IPS DF 19.7 (cell line): ENCODE data around the gene C16orf96.

Experiments used
- DNase-seq: peaks from one replicate; pipeline ENCODE4 v3.0.0-alpha.2; 2013; ENCODE audit warnings: low read depth, low spot score

Gene C16orf96

GRCh38 chr16:4556112-4556511 is at the start of gene C16orf96:
Gene C16orf96, plus strand, starts transcription at chr16:4556340. Its CDS starts 150 bp downstream, at chr16:4556490.
- no peak for DNase-seq

- DNase-seq = peak; percentile 61
Observed at GRCh38 chr16:4506450-4506849, 49.7 kb upstream of the C16orf96 start.

GRCh38 chr16:4507588-4508345 is 48.4 kb upstream of the C16orf96 start:
- no peak for DNase-seq

DNA sequence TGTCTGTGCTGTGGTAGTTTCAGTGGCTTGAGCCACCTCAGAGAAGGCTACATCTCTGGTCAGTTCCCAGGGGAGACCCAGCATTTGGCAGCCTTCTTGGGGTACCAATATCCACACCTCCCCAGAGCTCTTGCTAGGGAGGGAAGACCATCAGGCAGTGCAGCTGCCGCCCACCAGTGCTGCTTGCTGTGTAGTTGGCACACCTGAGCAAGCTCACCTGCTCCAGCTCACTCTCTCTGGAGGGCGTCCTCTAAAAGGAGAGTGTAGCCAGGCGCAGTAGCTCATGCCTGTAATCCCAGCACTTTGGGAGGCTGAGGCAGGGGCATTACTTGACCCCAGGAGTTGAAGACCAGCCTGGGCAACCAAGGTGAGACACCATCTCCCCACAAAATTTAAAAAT is 47.3 kb upstream of the C16orf96 start:
- no peak for DNase-seq

DNA sequence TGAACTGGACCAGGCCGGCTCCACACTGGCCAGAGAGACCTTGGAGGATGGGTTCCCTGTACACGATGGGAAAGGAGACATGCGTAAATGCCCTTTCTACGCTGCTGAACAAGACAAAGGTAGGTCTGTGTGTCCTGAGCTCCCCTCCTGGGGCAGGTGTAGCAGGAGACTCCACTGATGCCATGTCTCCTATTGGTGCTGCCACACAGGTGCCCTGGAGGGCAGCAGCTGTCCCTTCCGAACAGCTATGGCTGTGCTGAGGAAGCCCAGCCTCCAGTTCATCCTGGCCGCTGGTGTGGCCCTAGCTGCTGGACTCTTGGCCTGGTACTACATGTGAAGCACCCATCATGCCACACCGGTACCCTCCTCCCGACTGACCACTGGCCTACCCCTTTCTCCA is 46.7 kb upstream of the C16orf96 start:
- DNase-seq = no peak

GRCh38 chr16:4510131-4510530 is 46.0 kb upstream of the C16orf96 start:
- no peak for DNase-seq

GRCh38 chr16:4510747-4511426 is 45.3 kb upstream of the C16orf96 start:
- DNase-seq = no peak

DNA sequence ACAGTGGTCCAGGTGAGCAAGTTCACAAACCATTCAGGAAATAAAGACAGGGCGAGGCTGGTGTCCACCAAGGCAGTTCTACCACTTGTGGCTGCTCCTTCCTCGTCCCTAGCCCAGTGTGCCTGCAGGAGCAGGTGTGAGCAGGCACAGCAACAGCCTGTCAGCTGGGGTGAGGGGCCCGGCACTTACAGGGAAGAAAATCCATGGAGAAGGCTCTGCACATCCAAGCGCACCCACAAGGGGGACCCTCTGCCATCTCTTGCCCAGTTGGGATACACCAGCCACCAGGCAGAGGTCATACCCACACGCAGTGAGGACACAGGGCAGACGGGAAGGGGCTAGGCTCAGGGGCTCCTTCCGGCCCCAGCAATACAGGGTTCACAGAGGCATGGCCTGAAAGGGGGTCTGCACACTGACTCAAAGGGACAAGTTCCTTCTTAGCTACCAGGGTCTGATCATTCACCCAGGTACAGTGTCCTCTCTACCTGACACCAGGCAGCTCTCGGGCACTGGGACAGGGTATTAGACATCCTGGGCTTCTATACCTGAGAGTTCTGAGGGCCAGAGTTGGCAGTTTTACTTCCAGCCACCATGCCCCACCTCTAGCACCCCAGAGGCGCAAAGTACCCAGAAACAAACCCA is 44.6 kb upstream of the C16orf96 start:
- DNase-seq = peak; percentile 48

DNA sequence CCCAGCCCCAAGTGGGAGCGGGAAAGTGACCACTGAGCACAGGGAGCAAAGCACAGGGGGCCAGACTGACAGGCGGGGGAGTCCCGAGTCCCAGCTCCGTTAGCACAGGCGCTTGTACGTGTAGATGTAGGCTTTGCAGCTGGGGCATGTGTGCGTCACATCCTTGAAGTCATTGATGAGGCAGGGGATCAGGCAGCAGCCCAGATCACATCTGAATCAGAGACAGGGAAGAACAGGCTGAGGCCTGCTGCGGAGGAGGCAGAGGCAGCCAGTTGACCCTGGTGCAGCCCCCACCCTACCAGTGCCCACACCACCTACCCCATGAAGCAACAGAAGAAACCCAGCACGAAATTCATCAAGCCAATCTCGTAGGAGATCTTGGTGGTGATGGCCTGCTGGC is 43.7 kb upstream of the C16orf96 start:
- DNase-seq = no peak

- DNase-seq = no peak
Observed at GRCh38 chr16:4513086-4513860, 42.9 kb upstream of the C16orf96 start.

GRCh38 chr16:4513881-4514280 is 42.3 kb upstream of the C16orf96 start:
- no peak for DNase-seq

- DNase-seq = no peak
Observed at GRCh38 chr16:4514606-4515005, 41.5 kb upstream of the C16orf96 start.

GRCh38 chr16:4515611-4516233 is 40.4 kb upstream of the C16orf96 start:
- DNase-seq = no peak

GRCh38 chr16:4517812-4518680 is 38.1 kb upstream of the C16orf96 start:
- DNase-seq = no peak

DNA sequence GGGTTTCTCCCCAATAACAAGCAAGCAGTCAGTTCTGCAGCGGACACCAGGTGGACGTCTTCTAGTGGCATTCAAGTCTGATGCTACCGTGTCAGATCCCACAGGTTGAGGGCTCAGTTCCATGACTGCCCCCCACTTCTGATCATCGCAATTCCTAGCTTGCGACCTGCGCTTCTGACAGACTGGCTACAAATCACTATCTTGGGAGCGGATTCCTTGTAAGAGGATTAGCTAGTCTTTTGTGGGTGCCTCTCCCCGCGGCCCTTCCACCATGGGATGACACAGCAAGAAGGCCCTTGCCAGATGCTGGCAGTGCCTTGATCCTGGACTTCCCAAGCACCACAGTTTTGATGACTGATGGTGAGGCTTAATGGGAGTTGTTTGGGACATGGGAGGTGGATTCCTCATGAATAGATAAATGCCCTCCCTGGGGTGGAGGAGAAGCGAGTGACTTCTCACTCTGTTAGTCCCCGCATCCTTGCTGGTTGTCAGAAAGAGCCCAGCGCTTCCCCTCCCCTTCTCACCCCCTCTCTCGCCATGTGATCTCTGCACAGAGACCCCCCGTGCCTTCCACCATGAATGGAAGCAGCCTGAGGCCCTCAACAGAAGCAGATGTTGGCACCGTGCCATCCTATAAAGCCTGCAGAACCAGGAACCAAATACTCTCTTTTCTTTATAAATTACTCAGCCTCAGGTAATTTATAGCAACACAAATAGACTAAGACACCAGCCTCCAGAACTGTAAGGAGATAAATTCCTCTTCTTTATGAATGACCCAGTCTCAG is 36.7 kb upstream of the C16orf96 start:
- no peak for DNase-seq

GRCh38 chr16:4520913-4521312 is 35.2 kb upstream of the C16orf96 start:
- no peak for DNase-seq

GRCh38 chr16:4522051-4522581 is 34.0 kb upstream of the C16orf96 start:
- DNase-seq = no peak

DNA sequence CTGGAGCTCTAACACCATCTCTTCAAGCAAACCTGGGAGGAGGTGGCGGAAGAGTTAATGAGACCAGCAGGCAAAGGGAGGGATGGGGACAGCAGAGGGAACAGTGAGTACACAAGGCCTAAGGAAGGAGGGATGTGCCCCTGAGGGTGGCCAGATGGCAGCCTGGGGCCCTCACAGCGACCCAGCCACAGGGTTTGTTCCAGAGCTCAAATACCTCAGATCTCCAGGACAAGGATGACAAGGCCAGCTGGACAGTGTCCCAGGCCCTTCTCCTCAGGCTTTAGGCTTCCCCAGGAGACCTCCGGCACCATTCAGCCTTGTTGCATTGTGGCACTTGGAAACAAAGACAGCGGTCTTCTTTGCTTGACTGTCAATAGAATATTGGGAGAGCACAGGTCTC is 32.5 kb upstream of the C16orf96 start:
- no peak for DNase-seq

DNA sequence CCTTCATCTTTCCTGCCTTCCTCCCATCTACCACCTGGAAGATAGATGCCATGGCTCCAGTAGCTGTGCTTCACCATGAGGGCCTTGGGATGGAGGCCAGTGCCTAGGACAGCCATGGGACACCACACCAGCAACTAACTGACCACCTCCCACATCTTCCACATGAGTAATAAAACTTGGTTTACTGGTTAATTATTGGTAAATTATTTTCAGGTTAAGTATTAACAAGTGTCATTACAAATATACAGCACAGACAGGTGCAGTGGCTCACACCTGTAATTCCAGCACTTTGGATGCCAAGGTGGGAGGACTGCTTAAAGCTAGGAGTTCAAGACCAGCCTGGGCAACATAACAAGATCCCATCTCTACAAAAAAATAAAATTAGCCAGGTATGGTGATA is 31.6 kb upstream of the C16orf96 start:
- no peak for DNase-seq
